ENCODE results near the gene ZNF177. TPM values are rescaled to one million over a fixed set of nuclear protein-coding genes. Genes with fewer than 3 reads are reported as not detected.

The ZNF177 gene
- total RNA-seq, 1 donor from 2014 or later = 1.1 TPM

GRCh38 chr19:9413240-9413954 lies 50.6 kb downstream of the ZNF177 start:
- Mint-ChIP-seq H3K27me3 (ENCODE audit: unreplicated experiment) (peaks cover 5% of the 10 kb centered on the region), H3K4me1 (ENCODE audit: unreplicated experiment) (no peaks in the 10 kb centered on the region), H3K36me3 (ENCODE audit: low read depth, unreplicated experiment) (peaks cover 82% of the 10 kb centered on the region), H3K4me3 (ENCODE audit: unreplicated experiment) (peak overlapping the region; percentile 83), H3K27ac (ENCODE audit: unreplicated experiment) (no peak overlapping the region), H3K9me3 (ENCODE audit: unreplicated experiment) (peaks cover 62% of the 10 kb centered on the region)
- no peak for TF ChIP-seq CTCF (IDR thresholded peaks at IDR 0.05; ENCODE audit: unreplicated experiment)
- DNase-seq (ENCODE audit: low spot score) = no peak

- no peak overlapping the region for H3K27ac Mint-ChIP-seq (ENCODE audit: unreplicated experiment)
- H3K4me1 Mint-ChIP-seq (ENCODE audit: unreplicated experiment) = no peaks in the 10 kb centered on the region
- H3K36me3 Mint-ChIP-seq (ENCODE audit: low read depth, unreplicated experiment) = peaks cover 56% of the 10 kb centered on the region
- no peak overlapping the region for H3K4me3 Mint-ChIP-seq (ENCODE audit: unreplicated experiment)
- peaks cover 6% of the 10 kb centered on the region for H3K27me3 Mint-ChIP-seq (ENCODE audit: unreplicated experiment)
- no peak for TF ChIP-seq CTCF (IDR thresholded peaks at IDR 0.05; ENCODE audit: unreplicated experiment)
- DNase-seq (ENCODE audit: low spot score) = no peak
- peaks cover 8% of the 10 kb centered on the region for H3K9me3 Mint-ChIP-seq (ENCODE audit: unreplicated experiment)
These were observed 65.1 kb downstream of the ZNF177 start for GRCh38 chr19:9427941-9428340.

- Mint-ChIP-seq H3K4me3 (ENCODE audit: unreplicated experiment) (peak overlapping the region; percentile 10), H3K36me3 (ENCODE audit: low read depth, unreplicated experiment) (peaks cover 35% of the 10 kb centered on the region), H3K27ac (ENCODE audit: unreplicated experiment) (no peak overlapping the region), H3K27me3 (ENCODE audit: unreplicated experiment) (peaks cover 3% of the 10 kb centered on the region), H3K4me1 (ENCODE audit: unreplicated experiment) (peaks cover 4% of the 10 kb centered on the region), H3K9me3 (ENCODE audit: unreplicated experiment) (no peaks in the 10 kb centered on the region)
- DNase-seq (ENCODE audit: low spot score) = no peak
- no peak for TF ChIP-seq CTCF (IDR thresholded peaks at IDR 0.05; ENCODE audit: unreplicated experiment)
These were observed 67.6 kb downstream of the ZNF177 start for GRCh38 chr19:9430444-9430843.

- Mint-ChIP-seq H3K36me3 (ENCODE audit: low read depth, unreplicated experiment) (peaks cover 35% of the 10 kb centered on the region), H3K4me3 (ENCODE audit: unreplicated experiment) (peak overlapping the region; percentile 24), H3K9me3 (ENCODE audit: unreplicated experiment) (no peaks in the 10 kb centered on the region), H3K4me1 (ENCODE audit: unreplicated experiment) (peaks cover 4% of the 10 kb centered on the region), H3K27ac (ENCODE audit: unreplicated experiment) (no peak overlapping the region), H3K27me3 (ENCODE audit: unreplicated experiment) (peaks cover 3% of the 10 kb centered on the region)
- peak; percentile 53 for TF ChIP-seq CTCF (IDR thresholded peaks at IDR 0.05; ENCODE audit: unreplicated experiment)
- DNase-seq (ENCODE audit: low spot score) = peak; percentile 18
These were observed 68.7 kb downstream of the ZNF177 start for GRCh38 chr19:9431475-9431874.

Other genes starting within 250 kb of the ZNF177 start
- not detected for gene OR7G1, start 247.2 kb upstream of the ZNF177 start, total RNA-seq (ENCODE audit: unreplicated experiment)
- gene OR7G3, start 236.1 kb upstream of the ZNF177 start, total RNA-seq (ENCODE audit: unreplicated experiment) = not detected
- 27.1 TPM for gene ZNF317, start 222.6 kb upstream of the ZNF177 start, total RNA-seq (ENCODE audit: unreplicated experiment)
- gene OR7D2, start 184.0 kb upstream of the ZNF177 start, total RNA-seq (ENCODE audit: unreplicated experiment) = not detected
- not detected for gene OR7D4, start 143.4 kb upstream of the ZNF177 start, total RNA-seq (ENCODE audit: unreplicated experiment)
- not detected for gene OR7E24, start 112.1 kb upstream of the ZNF177 start, total RNA-seq (ENCODE audit: unreplicated experiment)
- gene ZNF699, start 53.2 kb upstream of the ZNF177 start, total RNA-seq (ENCODE audit: unreplicated experiment) = 3.9 TPM
- gene ZNF559, start 38.8 kb upstream of the ZNF177 start, total RNA-seq (ENCODE audit: unreplicated experiment) = 6.8 TPM
- gene ZNF266, start 72.6 kb downstream of the ZNF177 start, total RNA-seq (ENCODE audit: unreplicated experiment) = 20.9 TPM
- gene ZNF560, start 135.6 kb downstream of the ZNF177 start, total RNA-seq (ENCODE audit: unreplicated experiment) = not detected
- gene ZNF426, start 175.6 kb downstream of the ZNF177 start, total RNA-seq (ENCODE audit: unreplicated experiment) = 31.1 TPM
- 52.1 TPM for gene ZNF121, start 221.5 kb downstream of the ZNF177 start, total RNA-seq (ENCODE audit: unreplicated experiment)